HG03342 (cell line): ENCODE measurements around the gene PLIN5.

Experiments used
- ATAC-seq: cut with Tn5 transposase; IDR thresholded peaks from one replicate; pipeline ENCODE4 v1.9.1; 2021; ENCODE audit warnings: mild to moderate bottlenecking, moderate library complexity; ENCODE audit not compliant: unreplicated experiment

PLIN5 gene

GRCh38 chr19:4534836-4535658 is at the start of gene PLIN5:
PLIN5 (minus strand) TSS chr19:4535224; CDS start chr19:4534074, 1,150 bp downstream.
- no peak for ATAC-seq

DNA sequence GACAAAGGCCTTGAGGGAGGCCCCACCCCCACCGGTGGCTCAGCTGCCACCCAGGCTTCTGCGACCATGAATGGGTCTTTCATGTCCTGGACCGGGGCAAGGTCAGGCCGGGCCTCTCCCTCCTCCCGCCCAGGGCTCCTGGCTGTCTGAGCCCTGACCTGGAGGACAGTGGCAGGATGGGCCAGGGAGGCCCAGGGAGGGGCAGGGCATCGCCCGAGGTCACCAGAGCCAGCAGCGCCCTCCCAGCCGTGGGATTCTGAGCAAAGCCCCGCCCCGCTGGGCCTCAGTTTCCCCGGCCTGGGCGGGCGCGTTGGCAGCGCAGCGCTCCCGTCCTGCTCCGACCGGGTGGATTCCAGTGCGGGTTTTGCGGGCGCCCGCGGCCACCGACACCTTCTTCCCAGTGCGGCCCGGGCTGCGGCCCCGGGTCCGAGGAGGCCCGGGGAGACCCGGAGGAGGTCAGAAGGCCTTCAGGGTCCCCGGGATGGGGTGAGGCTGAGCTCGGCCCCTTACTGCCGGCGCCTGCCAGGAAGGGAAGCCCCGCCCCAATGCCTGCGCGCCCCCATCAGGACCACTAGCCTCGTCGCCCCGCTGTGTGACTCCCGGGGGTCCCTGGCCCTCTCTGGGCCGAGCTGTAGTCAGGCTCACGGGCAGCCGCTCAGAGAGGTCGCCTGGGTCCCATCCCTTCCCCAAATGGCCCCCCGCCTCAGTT is 49.1 kb upstream of the PLIN5 start:
- ATAC-seq, result no peak

GRCh38 chr19:4582980-4583842 is 48.2 kb upstream of the PLIN5 start:
- ATAC-seq, result no peak

- no peak for ATAC-seq
These were observed 46.9 kb upstream of the PLIN5 start for GRCh38 chr19:4581666-4582553.

- ATAC-seq, result no peak
These were observed 46.1 kb upstream of the PLIN5 start for GRCh38 chr19:4580961-4581665.

GRCh38 chr19:4580021-4580901 is 45.2 kb upstream of the PLIN5 start:
- no peak for ATAC-seq

GRCh38 chr19:4579389-4579788 is 44.4 kb upstream of the PLIN5 start:
- no peak for ATAC-seq

DNA sequence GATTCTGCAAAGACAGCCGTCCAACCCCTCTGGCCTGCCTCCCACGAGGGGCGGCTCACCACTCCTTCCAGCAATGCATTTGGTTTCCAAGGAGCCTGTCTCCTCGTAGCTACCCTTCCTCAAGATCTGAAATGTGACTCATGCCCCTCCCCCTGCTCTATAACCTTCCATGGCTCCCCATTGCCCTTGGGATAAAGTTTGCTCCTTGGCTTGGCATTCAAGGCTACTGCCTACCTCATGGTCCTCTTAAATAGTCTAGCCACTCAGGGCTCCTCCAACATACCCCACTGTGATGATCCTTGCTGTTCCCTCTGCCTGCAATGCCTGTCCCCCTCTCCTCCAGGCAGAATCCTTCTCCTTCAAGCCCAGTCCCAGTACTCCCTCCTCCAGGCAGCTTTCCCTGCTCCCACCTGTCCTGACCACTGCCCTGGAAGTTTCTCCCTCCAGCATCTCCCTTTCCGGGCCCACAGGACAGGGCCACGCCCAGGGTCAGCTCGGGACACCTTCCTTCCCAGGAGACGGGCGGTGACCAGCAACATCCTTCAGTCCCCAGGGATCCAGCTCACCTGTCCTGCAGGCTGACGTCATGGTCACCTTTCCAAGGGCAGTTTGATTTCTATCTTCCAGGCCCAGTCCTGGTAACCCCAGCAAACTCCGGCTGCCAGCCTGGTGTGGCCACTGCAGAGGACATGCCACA is 43.7 kb upstream of the PLIN5 start:
- no peak for ATAC-seq

DNA sequence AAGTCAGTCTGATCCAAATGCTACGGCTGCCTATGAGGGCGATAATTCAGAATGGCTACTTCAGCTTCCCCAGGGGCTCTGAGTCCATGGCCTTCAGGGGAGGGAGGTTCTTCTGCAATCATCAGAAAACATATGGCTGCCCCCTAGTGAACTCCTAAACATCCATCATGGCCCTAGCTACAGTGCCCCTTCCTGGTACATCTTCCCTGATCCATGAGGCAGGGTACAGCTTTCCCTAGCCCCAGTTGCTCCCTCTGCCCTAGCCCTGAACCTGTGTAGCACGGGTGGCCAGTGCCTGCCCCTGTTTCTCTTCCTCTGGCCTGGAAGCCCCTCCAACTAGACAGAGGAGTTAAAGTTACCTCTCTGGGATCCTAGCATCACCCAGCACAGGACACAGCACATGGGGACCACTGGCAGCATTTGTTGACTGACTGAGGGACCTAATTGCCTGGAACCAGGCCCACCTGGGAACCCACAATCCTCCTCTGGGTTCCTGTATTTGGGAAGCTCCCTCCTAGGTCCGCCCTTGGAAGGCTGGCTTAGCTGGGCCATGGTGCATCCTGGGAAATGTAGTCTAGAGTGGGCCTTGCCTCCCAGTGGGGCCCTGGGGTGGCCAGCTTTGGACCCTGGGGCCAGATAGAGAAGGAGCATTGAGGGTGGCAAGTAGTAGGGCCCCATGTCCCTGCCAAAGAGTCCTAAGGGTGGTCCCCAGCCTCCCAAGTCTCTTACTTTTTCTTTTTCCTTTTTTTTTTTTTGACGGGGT is 42.2 kb upstream of the PLIN5 start:
- no peak for ATAC-seq

GRCh38 chr19:4576016-4576933 is 41.3 kb upstream of the PLIN5 start:
- ATAC-seq, result no peak

DNA sequence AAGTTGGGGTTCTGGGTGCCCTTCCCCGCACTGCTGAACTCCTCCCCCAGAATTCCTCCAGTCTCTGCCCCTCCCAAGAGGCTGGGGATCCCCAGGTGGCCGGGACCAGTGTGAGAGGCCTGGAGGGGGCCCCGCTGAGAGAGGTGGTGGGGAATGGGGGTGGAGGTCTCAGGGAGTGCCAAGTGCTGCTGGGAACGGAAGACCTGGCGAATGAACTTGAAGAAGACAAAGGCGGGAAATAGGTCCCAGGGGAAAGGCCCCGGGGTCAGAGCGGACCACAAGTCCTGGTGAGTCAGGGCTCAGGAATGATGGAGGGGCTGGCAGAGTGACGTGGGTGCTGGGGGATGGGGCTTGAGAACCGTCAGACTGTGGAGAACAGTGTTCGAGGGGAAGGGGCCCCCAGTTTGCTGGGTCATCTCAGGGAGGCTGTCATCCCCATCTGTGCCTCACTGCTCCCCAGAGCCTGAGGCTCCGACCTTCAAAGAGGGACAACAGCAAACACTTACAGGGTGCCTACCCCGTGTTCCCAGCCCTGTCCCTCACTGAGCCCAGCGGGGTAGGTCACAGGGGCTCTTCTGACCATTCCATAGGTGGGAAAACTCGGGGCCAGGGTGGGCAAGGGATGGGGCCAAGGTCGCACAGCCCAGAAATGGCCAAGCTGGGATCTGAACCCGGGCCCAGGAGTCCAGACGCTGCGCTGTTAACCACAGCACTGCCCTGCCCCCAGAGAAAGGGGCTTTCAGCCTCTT is 40.4 kb upstream of the PLIN5 start:
- no peak for ATAC-seq

GRCh38 chr19:4573682-4574081 is 38.7 kb upstream of the PLIN5 start:
- no peak for ATAC-seq

DNA sequence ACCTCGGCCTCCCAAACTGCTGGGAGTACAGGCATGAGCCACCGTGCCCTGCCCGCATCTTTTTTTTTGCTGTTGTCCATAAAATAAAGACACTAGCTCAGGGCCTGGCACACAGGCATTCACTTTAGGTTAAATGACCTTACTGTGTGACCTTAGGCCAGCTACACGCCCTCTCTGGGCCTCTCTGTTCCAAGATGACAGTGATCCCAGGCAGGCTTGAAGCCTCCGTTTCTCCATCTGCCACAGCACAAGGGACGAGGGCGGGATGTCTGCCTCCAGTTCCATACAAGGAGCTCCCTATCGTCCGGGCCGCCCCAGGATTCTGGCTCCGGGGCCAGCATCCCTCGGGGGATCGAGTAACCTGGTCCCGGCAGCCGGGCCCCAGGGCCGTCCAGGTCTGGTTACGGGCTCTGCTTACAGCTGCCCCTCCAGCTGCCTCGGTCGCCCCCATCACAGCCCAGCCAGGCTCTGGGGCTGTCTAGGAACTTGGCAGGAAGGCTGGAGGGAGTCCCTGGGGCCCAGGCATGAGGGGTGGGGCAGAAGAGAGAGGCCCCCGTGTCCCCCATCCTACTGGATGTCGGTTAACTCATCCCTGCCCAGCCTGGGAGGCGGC is 36.4 kb upstream of the PLIN5 start:
- no peak for ATAC-seq

DNA sequence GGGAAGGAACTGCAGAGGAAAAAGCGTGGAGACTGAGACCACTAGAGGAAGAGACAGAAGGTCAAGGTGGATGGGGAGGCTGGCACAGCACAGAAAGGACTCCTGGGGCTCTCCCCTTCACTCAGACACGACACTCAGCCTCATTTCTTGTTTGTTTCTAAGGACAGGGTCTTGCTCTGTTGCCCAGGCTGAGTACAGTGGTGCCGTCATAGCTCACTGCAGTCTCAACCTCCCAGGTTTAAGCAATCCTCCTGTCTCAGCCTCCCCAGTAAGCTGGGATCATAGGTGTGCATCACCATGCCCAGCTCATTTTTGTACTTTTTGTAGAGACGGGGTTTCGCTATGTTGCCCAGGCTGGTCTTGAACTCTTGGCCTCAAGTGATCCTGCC is 35.9 kb upstream of the PLIN5 start:
- ATAC-seq, result no peak

GRCh38 chr19:4570402-4570801 is 35.4 kb upstream of the PLIN5 start:
- ATAC-seq, result no peak
